SK-N-SH treated with all-trans-retinoic acid at 6 μM for 48 hours (cell line): ENCODE data around the gene GJA9.

Experiments
- ATAC-seq: fragments of 200-7000 bp; cut with Tn5 transposase; 3 replicates; pipeline ENCODE4 v1.9.1; 2020; ENCODE audit warnings: mild to moderate bottlenecking, moderate library complexity
- ARNTL ChIP-seq: fragments of 450-650 bp; formaldehyde crosslinking; IDR thresholded peaks from 2 replicates; pipeline ENCODE4 v1.5.0; 2020; ENCODE audit warnings: low read depth, mild to moderate bottlenecking, moderate library complexity, borderline replicate concordance
- BACH2 ChIP-seq: fragments of 250-450 bp; sonication (Bioruptor Pico); IDR thresholded peaks from 2 replicates; pipeline ENCODE4 v1.9.0; 2021; ENCODE audit warnings: mild to moderate bottlenecking, borderline replicate concordance
- CREB5 ChIP-seq: fragments of 250-450 bp; sonication (Bioruptor Pico); IDR thresholded peaks from 2 replicates; pipeline ENCODE4 v1.5.1; 2020; ENCODE audit warnings: low read depth, mild to moderate bottlenecking, moderate library complexity
- CSDC2 ChIP-seq: fragments of 250-450 bp; sonication (Bioruptor Pico); IDR thresholded peaks from 2 replicates; pipeline ENCODE4 v1.5.0; 2020; ENCODE audit warnings: mild to moderate bottlenecking, moderate library complexity
- ESRRG ChIP-seq: fragments of 250-450 bp; sonication (Bioruptor Pico); IDR thresholded peaks from 2 replicates; pipeline ENCODE4 v1.6.1; 2021; ENCODE audit warnings: mild to moderate bottlenecking
- GLIS3 ChIP-seq: fragments of 250-450 bp; sonication (Bioruptor Pico); IDR thresholded peaks from 2 replicates; pipeline ENCODE4 v1.5.0; 2020; ENCODE audit warnings: mild to moderate bottlenecking, moderate library complexity
- ISL1 ChIP-seq: fragments of 250-450 bp; sonication (Bioruptor Pico); IDR thresholded peaks from 2 replicates; pipeline ENCODE4 v2.1.2; 2022; ENCODE audit warnings: mild to moderate bottlenecking, moderate library complexity
- OSR1 ChIP-seq: fragments of 250-450 bp; sonication (Bioruptor Pico); IDR thresholded peaks from 2 replicates; pipeline ENCODE4 v1.8.0; 2022; ENCODE audit warnings: moderate library complexity, mild to moderate bottlenecking, inconsistent platforms
- PPARA ChIP-seq: fragments of 250-450 bp; sonication (Bioruptor Pico); IDR thresholded peaks from 2 replicates; pipeline ENCODE4 v1.5.0; 2020; ENCODE audit warnings: mild to moderate bottlenecking, borderline replicate concordance
- RARB ChIP-seq: fragments of 250-450 bp; sonication (Bioruptor Pico); IDR thresholded peaks from 2 replicates; pipeline ENCODE4 v1.8.0; 2021; ENCODE audit warnings: mild to moderate bottlenecking, moderate library complexity
- SNAI2 ChIP-seq: fragments of 250-450 bp; sonication (Bioruptor Pico); IDR thresholded peaks from 2 replicates; pipeline ENCODE4 v1.5.0; 2020; ENCODE audit warnings: mild to moderate bottlenecking, moderate library complexity
- TCF4 ChIP-seq: fragments of 250-450 bp; sonication (Bioruptor Pico); IDR thresholded peaks from 2 replicates; pipeline ENCODE4 v1.8.0; 2021; ENCODE audit warnings: mild to moderate bottlenecking, moderate library complexity, borderline replicate concordance
- TOX ChIP-seq: fragments of 250-450 bp; sonication (Bioruptor Pico); IDR thresholded peaks from 2 replicates; pipeline ENCODE4 v1.8.0; 2021; ENCODE audit warnings: mild to moderate bottlenecking, moderate library complexity, borderline replicate concordance
- ZC3H10 ChIP-seq: fragments of 250-450 bp; sonication (Bioruptor Pico); IDR thresholded peaks from 2 replicates; pipeline ENCODE4 v1.5.1; 2021; ENCODE audit warnings: mild to moderate bottlenecking, moderate library complexity
- ZFP3 ChIP-seq: fragments of 250-450 bp; sonication (Bioruptor Pico); IDR thresholded peaks from 2 replicates; pipeline ENCODE4 v1.5.0; 2020; ENCODE audit warnings: mild to moderate bottlenecking, moderate library complexity
- ZFP30 ChIP-seq: fragments of 450-650 bp; formaldehyde crosslinking; IDR thresholded peaks from 2 replicates; pipeline ENCODE4 v1.5.0; 2022; ENCODE audit warnings: mild to moderate bottlenecking, moderate library complexity
- ZNF565 ChIP-seq: fragments of 450-650 bp; formaldehyde crosslinking; conservative IDR thresholded peaks from 2 replicates; pipeline ENCODE4 v1.5.0; 2020; ENCODE audit warnings: low read depth, mild to moderate bottlenecking, moderate library complexity
- ZNF70 ChIP-seq: fragments of 450-650 bp; formaldehyde crosslinking; IDR thresholded peaks from 2 replicates; pipeline ENCODE4 v1.5.0; 2020; ENCODE audit warnings: mild to moderate bottlenecking, moderate library complexity
- ZNF8 ChIP-seq: fragments of 450-650 bp; formaldehyde crosslinking; IDR thresholded peaks from 2 replicates; pipeline ENCODE4 v1.5.0; 2020; ENCODE audit warnings: mild to moderate bottlenecking, moderate library complexity
- TF ChIP-seq, protein P1 (sequence below): fragments of 250-450 bp; sonication (Bioruptor Pico); IDR thresholded peaks from 2 replicates; pipeline ENCODE4 v1.8.0; 2020; ENCODE audit warnings: mild to moderate bottlenecking, moderate library complexity, borderline replicate concordance
- TF ChIP-seq, protein P2 (sequence below): fragments of 250-450 bp; sonication (Bioruptor Pico); IDR thresholded peaks from 2 replicates; pipeline ENCODE4 v1.5.0; 2020; ENCODE audit warnings: mild to moderate bottlenecking, moderate library complexity
- TF ChIP-seq, protein P3 (sequence below): fragments of 250-450 bp; sonication (Bioruptor Pico); IDR thresholded peaks from 2 replicates; pipeline ENCODE4 v1.5.1; 2021; ENCODE audit warnings: mild to moderate bottlenecking, moderate library complexity

The GJA9 gene

DNA sequence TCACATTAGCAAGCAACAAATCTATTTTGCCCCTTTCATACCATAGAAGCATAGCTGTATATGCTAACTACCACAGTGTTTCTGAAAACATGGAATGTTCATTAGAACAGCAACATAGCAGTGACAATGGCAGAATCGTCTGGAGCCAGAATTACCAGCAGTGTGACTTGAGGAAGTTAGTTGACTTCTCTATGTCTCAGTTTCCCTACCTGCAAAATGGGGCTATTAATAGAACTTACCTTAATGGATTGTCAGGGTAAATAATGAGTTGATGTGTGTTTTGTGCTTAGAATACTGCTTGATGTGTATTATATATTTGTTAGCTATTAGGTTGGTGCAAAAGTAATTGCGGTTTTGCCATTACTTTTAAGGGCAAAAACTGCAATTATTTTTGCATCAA lies 14.8 kb upstream of the GJA9 start:
- TF ChIP-seq CREB5 (no peak), TOX (CRISPR knock-in tag) (no peak), OSR1 (CRISPR knock-in tag) (no peak)
- TF ChIP-seq, all 23 proteins: peak for 0
- no peak for ATAC-seq

GRCh38 chr1:38892976-38893375 lies 11.6 kb upstream of the GJA9 start:
- ATAC-seq, result peak; percentile 40; the same call in 2 of the 3 replicates
- TF ChIP-seq ZFP3 (CRISPR knock-in tag), result no peak
- peak; percentile 17; the same call in 1 of the 2 replicates for TF ChIP-seq ISL1 (CRISPR knock-in tag)
- TF ChIP-seq, all 23 proteins: peak for 1

- TF ChIP-seq ZNF70 (CRISPR knock-in tag) (no peak), ZFP3 (CRISPR knock-in tag) (no peak), SNAI2 (CRISPR knock-in tag) (no peak), ISL1 (CRISPR knock-in tag) (no peak), PPARA (no peak), TOX (CRISPR knock-in tag) (no peak), OSR1 (CRISPR knock-in tag) (no peak), ZNF565 (no peak), GLIS3 (CRISPR knock-in tag) (no peak), CREB5 (no peak), ZFP30 (CRISPR knock-in tag) (no peak), ESRRG (CRISPR knock-in tag) (no peak), ZC3H10 (no peak), CSDC2 (CRISPR knock-in tag) (no peak)
- TF ChIP-seq, protein P1, sequence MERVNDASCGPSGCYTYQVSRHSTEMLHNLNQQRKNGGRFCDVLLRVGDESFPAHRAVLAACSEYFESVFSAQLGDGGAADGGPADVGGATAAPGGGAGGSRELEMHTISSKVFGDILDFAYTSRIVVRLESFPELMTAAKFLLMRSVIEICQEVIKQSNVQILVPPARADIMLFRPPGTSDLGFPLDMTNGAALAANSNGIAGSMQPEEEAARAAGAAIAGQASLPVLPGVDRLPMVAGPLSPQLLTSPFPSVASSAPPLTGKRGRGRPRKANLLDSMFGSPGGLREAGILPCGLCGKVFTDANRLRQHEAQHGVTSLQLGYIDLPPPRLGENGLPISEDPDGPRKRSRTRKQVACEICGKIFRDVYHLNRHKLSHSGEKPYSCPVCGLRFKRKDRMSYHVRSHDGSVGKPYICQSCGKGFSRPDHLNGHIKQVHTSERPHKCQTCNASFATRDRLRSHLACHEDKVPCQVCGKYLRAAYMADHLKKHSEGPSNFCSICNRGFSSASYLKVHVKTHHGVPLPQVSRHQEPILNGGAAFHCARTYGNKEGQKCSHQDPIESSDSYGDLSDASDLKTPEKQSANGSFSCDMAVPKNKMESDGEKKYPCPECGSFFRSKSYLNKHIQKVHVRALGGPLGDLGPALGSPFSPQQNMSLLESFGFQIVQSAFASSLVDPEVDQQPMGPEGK (CRISPR knock-in tag), result no peak
- peak; percentile 41; the same call in 2 of the 3 replicates for ATAC-seq
Observed at GRCh38 chr1:38891753-38892152, 10.4 kb upstream of the GJA9 start.

GRCh38 chr1:38889589-38889988 lies 8.2 kb upstream of the GJA9 start:
- ATAC-seq, result no peak
- TF ChIP-seq ZFP30 (CRISPR knock-in tag) (no peak), ESRRG (CRISPR knock-in tag) (no peak), PPARA (no peak), ZC3H10 (no peak), TCF4 (CRISPR knock-in tag) (no peak), ZNF70 (CRISPR knock-in tag) (no peak), ZNF8 (CRISPR knock-in tag) (no peak), RARB (no peak), CREB5 (no peak), SNAI2 (CRISPR knock-in tag) (no peak), TOX (CRISPR knock-in tag) (no peak), OSR1 (CRISPR knock-in tag) (no peak), BACH2 (no peak), GLIS3 (CRISPR knock-in tag) (no peak), ARNTL (no peak), CSDC2 (CRISPR knock-in tag) (no peak)
- TF ChIP-seq, protein P2, sequence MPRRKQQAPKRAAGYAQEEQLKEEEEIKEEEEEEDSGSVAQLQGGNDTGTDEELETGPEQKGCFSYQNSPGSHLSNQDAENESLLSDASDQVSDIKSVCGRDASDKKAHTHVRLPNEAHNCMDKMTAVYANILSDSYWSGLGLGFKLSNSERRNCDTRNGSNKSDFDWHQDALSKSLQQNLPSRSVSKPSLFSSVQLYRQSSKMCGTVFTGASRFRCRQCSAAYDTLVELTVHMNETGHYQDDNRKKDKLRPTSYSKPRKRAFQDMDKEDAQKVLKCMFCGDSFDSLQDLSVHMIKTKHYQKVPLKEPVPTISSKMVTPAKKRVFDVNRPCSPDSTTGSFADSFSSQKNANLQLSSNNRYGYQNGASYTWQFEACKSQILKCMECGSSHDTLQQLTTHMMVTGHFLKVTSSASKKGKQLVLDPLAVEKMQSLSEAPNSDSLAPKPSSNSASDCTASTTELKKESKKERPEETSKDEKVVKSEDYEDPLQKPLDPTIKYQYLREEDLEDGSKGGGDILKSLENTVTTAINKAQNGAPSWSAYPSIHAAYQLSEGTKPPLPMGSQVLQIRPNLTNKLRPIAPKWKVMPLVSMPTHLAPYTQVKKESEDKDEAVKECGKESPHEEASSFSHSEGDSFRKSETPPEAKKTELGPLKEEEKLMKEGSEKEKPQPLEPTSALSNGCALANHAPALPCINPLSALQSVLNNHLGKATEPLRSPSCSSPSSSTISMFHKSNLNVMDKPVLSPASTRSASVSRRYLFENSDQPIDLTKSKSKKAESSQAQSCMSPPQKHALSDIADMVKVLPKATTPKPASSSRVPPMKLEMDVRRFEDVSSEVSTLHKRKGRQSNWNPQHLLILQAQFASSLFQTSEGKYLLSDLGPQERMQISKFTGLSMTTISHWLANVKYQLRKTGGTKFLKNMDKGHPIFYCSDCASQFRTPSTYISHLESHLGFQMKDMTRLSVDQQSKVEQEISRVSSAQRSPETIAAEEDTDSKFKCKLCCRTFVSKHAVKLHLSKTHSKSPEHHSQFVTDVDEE (CRISPR knock-in tag), result no peak
- TF ChIP-seq, protein P3, sequence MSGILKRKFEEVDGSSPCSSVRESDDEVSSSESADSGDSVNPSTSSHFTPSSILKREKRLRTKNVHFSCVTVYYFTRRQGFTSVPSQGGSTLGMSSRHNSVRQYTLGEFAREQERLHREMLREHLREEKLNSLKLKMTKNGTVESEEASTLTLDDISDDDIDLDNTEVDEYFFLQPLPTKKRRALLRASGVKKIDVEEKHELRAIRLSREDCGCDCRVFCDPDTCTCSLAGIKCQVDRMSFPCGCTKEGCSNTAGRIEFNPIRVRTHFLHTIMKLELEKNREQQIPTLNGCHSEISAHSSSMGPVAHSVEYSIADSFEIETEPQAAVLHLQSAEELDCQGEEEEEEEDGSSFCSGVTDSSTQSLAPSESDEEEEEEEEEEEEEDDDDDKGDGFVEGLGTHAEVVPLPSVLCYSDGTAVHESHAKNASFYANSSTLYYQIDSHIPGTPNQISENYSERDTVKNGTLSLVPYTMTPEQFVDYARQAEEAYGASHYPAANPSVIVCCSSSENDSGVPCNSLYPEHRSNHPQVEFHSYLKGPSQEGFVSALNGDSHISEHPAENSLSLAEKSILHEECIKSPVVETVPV (CRISPR knock-in tag), result no peak
- TF ChIP-seq, protein P1 (CRISPR knock-in tag), result no peak
